HG02973 (cell line): Measurements from ENCODE around the gene SCYL3.

Experiments used
- ATAC-seq: cut with Tn5 transposase; IDR thresholded peaks from one replicate; pipeline ENCODE4 v1.9.1; 2021; ENCODE audit warnings: moderate library complexity; ENCODE audit not compliant: unreplicated experiment

The SCYL3 gene

DNA sequence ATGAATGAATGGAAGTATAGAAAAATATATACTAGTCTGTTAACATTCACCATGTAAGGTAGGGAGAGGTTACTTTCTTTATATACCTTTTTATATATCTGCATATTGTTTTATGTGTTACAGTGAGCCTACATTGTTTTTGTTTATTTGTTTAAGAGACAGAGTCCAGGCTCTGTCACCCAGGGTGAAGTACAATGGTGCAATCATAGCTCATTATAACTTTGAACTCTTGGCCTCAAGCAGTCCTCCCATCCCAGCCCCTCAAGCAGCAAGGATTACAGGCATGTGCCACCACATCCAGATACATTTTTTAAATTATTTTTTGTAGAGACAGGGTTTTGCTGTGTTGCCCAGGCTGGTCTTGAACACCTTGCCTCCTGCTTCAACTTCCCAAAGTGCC is 7.4 kb upstream of the SCYL3 start:
- no peak for ATAC-seq

DNA sequence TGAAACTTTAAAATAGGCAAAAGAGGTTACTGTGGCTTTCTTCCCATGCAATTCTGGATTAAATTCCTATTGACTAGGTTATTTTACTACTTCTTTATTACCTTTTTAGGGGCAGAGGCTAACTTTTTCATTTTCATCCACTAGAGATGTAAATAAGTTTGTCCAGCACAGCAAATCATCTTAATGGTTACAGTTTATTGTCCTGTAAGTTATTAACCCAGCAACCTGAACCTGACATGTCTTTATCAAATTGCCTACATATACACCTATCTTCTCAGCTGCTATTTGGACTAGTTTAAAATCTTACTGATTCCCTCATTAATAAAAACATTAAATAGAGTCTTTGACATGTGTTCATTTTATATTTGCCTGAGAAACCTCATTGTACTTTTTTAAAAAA is 6.9 kb upstream of the SCYL3 start:
- ATAC-seq: no peak

DNA sequence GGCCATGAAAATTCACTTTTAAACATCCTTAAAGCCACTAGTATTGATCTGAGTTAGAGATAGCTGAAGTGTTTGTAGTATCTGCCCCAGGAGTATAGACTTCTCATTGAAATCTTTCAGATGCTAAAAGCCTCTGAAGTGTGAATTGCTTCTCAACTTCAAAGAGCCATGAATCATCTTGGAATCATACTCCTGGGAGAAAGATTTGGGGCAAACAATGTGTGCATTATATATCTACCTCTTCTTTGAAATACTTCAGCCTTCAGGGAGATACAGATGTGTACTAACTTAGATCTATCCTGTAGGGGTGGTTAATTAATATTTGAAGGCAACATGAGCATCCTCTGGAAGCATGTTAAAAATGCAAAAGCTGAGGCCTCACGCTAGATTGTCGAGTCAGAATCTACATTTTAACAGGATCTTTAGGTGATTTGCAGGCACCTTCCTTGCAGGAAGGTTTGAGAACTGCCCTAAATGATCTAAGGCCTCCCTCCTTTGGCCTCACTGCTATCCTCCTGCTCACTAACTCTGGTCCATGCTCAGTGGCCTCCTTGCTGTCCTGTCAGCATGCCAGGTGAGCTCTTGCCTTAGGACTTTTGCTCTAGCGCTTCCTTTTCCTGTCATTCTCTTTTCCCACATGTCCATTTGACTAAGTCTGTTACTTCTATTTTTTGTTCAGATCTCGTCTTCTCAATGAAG is 6.0 kb upstream of the SCYL3 start:
- no peak for ATAC-seq

DNA sequence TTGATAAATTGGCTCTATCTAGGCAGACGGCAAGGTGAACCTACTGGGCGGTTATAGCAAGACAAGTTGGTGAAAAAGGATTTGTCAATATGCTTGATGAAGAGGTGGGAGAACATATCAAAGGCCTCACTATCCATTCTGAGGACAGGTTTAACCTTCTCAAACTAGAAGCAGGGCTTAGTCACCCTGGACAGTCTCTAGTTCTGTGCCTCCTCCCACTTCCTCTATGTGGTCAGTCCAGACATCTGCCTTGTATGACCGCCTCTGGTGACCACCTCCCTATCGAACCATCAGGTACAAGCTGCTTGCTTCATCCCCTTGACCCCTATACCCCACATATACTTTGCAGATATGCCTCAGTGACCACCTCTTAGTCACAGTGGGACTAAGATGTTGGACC is 2.3 kb upstream of the SCYL3 start:
- no peak for ATAC-seq

DNA sequence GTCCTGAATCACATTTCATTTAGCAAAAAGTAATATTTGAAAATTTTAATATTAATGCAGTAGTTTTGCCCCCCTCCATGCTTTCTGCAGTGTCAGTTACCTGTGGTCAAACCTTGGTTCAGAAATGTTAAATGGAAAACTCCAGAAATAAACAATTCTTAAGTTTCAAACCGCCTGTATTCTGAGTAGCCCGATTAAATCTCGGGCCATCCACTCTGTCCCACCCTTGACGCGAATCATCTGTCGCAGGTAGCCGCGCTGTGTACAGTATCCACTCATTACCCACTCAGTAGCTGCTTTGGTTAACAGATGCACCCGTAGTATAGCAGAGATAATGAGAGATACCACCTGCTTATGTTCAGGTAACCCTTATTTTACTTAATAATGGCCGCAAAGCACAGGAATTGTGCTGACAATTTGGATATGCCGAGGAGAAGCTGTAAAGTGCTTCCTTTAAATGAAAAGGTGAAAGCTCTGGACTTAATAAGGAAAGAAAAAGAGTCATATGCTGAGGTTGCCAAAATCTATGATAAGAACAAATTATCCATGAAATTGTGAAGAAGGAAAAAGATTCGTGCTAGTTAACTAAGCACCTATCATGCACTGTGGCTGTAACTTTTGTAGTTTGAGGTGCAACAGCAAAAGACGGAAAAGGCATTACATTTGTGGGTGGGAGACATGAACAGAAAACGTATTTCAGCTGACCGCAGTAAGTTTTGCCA is 889 bp upstream of the SCYL3 start:
- no peak for ATAC-seq

DNA sequence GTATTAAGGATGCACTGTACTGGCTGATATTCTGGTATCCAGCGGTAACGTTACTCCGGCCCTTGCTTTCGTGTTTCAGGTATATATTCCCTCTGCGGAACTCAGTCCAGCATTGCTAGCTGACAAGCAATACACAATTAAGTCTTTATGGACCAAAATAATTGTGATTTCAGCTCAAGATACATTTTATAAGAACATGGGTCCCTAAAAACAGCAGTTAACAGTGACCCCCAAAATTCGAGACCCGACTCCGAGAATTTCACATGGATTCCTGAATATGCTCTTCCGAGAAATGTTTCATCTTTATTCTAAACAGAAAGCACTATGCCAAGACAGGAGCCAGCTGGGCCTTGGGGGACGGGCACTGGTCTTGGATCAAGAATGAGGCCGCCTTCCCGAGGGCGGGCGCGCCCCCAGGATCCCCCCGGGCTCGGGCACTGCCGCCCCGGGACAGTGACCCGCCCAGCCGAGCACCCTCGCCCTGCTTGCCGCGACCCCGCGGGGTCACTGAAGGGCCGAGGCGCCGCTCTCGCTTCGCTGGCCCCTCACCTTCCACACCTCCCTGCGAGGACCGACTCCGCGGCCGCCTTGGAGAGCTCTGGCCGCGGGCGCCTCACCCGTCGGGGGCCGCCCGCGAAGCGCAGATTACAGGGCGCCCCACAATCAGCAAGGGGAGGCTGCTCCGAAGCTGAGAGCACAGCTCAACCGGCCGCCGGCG is 610 bp downstream of the SCYL3 start:
- ATAC-seq: peak; percentile 6

DNA sequence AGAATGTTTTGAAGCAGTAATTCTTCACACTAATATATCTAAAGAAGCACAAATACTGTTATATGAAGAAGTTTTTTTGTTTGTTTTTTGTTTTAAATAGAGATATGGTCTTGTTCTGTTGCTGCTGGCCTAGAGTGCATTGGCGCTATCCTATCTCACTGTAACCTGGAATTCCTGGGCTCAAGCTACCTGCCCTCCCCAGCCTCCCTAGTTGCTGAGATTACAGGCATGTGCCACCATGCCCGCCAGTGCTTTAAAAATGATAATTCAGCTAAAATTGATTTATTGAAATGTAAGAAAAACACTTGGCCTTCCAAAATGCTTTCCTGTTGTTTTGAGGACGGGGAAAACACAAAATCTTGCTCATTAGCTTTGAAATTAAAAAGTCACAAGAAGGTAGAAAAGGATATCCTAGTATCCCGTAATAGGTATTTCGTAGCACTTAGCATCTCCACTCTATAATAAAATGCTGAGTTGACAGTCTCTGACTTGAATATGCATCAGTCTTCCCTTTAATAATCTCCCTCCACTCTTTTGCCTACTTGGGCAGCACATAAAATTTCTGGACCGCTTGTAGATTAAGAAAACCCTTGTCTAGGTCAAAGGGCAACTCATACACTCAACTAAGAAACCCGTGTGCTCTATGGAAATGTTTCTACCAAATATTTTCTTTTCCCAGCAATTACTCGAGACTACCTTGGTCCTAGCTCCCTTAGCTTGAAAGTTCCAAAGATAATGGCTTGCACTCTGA is 1.3 kb downstream of the SCYL3 start:
- ATAC-seq: no peak

DNA sequence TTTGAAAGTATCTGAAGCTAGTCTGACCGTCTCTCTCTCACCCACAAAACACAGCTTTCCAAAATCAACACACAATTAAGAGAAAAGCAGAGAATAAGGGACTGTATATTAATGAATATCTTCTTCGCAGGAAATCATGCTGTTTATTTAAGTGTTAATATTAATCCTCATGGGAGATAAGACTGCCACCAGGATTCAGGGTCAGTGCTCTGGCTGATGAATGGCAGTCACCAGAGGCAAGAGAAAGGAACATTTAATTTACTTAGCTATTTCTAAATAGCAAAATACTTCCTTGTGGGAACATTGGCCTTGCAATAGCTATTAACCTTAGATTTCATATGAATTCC is 2.2 kb downstream of the SCYL3 start:
- ATAC-seq: no peak

DNA sequence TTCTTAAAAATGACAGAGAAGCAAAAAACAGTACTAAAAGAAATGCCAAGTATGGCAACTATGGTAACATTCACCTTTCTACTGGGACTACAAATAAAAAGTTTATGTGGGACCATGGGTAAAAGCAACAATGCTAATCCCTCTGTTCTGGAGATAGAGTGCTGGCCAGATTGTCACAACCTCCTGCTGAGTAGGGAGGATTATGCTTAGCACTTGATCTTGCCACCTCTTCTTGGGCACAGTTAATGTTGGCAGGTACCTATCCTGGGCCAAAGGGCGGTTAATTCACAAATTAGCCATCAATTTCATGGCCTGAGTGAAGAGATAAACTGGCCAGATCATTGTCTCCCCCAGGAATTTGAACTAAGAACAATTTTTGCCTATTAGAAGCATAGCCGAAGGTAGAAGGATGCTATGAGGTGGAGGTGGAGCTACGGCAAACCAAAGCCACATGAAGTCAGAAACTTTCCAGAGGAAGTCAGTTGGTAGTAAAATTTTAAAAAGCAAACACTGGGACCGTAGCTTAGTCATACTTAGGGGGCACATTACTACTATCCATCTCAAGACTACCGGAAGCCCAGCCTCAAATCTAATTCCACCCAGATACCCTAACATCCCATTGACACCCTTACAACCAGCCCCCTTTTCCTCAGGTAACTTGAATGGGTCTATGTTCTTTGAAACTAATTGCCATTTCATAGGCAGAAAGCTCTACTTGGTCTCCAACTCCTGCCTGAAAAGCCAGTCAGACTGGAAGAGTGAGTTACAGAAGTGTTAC is 2.7 kb downstream of the SCYL3 start:
- no peak for ATAC-seq

DNA sequence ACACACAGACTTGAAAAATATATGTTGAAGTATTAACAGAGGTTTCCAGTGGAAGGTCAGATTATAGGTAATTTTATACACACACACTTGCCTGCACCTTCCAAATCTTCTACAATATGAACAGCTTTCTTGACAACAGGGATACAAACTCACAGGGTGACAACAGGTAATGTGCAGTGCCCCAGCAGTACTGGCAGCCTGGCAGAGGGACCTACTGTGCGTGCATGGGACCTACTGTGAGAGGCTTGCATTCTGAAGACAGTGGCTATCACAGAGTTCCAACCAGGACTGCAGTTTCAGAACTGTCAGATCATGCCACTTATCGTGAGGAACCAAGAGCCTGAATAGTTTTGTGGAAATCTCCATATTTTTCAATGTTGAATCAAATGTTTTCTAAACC is 3.8 kb downstream of the SCYL3 start:
- ATAC-seq: no peak

DNA sequence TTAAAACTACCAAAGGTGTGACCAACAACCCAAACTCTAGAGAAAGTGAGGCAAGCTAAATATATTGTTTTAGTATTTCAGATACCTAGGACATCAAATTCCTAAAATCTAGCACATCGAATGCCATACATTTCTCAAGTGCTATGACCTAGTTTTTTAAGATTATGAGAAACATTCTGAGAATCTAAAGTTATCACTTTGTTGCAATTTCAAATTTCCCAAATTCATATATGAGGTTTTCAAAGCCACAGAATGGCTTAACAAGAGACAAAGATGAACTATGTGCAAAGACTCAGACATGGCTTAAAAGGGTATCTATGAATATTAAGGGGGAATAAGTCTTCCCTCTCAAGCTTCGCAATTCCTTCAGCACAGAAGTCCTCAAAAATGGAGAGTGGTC is 6.8 kb downstream of the SCYL3 start:
- ATAC-seq: no peak

DNA sequence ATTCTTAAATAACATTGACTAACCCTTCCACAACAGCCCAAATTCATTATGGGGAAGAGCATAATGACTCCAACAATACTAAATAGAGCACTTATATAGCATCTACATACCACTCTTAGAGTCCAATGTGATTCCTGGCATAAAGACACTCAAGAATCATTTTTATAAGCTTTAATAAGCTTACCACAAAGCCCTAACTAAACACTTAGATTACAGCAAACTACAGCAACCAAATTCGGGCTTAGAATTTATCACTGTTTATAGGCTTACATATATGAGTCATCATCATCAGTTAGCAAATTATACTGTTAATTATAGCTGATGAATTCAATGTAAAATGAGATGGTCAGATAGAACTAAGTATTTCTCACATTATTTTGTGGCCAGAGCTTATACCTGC is 7.3 kb downstream of the SCYL3 start:
- ATAC-seq: no peak

DNA sequence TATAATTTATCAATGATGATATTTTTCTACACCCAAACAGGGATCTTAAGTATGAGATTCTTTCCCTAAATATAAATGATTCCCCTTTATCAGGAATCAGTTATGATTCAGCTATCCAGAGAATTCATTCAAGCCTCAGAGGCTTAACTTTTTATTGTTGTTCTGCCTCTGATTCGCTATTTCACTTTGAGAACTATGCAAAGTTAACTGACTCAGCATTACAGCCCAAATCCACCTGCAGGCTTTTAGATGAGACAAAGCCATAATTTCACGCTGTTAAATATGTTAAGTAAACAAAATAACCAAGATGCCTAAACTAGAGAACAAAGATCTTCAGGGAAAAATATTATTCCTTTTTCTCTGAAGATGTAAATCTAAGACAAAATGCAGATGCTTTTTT is 8.5 kb downstream of the SCYL3 start:
- ATAC-seq: no peak

DNA sequence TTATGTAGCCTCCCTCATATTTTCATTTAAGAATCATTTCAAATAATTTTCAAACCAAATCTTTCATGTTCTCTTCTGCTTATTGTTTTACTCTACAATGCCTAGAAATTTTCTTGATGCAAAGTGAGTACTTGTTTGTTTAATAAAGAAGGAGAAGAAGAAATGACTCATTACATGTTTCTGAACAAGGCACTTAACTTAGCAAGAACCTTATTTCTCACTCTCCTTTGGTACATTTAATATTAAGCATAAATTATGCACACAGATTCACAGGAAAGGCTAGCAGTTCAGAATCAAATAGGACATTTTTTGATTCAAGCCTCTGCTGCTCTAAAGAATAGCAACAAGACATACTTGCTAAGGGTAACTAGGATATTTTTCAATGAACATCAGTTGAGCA is 9.1 kb downstream of the SCYL3 start:
- no peak for ATAC-seq

DNA sequence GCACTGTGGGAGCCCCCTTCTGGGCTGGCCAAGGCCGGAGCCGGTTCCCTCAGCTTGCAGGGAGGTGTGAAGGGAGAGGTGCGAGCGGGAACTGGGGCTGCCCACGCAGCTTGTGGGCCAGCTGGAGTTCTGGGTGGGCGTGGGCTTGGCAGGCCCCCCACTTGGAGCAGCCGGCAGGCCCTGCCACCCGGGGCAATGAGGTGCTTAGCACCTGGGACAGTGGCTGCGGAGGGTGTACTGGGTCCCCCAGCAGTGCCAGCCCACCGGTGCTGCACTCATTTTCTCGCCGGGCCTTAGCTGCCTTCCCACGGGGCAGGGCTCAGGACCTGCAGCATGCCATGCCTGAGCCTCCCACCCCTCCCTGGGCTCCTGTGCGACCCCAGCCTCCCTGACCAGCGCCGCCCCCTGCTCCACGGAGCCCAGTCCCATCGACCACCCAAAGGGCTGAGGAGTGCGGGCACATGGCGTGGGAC is 11.6 kb downstream of the SCYL3 start:
- no peak for ATAC-seq

DNA sequence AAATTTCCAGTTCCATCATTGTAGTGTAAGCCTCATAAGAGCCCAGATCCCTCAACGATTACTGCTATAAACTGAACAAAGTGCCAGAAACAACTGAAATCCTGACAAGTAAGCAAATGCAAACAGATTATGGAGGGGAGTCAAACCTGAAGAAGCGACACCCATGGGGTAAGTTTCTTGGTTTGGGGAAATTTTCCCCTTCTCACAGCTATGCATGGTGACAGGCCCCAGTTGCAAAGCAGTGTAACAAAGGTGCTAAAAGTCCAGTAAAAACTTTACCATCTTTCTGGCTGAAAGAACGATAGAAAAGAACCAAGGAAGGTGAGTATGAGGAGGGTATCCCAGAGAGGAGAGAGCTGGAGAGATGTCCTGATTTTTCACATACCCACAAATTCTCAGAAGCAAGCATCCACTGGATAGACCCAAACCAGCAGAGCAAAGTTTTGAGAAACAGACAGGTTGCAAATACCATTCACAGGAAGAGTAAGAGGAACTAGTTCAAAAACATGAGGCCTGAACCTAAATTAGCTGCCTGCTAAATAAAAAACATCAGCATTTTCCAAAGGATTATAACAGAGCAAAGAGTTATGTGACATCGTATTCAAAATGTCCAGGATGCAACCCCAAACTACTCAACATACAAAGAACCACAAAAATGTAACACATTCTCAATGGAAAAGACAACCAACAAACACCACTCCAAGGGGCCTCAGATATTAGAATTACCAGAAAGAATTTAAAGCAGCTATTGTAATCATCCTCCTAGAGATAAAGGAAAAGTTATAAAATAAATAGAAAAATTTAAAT is 14.5 kb downstream of the SCYL3 start:
- no peak for ATAC-seq

DNA sequence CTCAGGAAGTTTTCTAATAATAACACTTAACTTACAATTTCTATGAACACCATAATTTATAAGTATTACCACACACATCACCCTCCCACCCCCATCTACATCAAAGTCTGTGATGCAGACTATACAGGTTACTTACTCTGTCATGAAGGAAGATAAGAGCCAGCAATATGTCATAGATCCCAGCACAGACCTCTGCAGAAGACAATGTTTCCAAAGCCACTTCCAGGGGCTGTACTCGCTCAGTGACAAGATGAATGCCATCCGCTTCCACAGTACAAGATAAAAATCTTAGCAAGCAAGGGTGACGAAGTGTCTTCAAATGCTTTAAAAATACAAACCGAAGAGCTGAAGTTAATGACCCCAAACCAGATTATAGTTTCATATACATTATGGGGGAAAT is 15.2 kb downstream of the SCYL3 start:
- ATAC-seq: no peak

DNA sequence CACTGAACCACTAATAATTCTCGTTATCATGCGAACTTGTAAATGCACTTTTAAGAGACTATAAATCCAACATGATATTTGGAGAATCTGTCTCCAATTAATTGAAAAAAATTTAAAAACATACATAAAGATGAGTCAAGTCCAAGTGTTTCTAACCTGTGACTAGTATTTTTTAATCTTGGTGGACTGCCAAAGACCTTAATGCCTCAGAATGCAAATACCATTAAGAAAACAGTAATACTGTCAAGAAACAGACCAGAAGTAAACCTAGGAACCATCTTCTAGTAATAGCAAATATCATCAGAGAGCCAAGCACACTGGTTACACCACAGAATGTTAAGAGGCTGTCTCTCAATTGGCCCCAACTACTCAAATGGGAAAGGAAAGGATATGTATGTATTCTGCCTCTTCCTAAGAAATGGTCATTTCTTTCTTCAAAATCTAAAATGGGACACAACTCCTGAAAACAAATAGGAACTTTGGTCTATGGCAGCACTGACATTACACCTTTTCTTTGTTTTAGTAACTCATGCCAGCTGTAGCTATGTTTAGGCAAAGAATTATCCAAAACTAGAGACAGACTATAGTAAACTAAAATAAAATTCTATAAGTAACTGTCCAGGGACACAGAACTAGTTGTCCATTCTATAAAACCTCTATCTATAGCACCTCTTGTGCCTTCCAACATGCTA is 15.8 kb downstream of the SCYL3 start:
- ATAC-seq: no peak

DNA sequence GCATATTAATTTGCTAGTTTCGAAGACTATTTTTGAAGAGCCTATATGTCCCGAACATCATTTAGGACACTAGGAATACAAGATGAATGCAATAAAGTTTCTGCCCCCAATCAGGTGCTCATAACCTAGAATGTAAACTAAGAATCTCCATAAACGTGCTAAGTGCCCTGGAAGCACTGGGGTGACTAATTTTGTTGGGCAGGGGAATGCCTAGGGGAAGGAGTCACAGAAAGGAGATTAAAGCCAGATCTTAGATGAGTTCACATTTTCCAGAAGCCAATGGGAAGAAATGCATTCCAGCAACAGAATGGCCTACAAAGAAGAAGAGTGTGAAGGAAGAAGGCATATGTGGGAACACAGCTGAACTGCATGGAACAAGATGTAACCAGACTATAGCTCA is 19.5 kb downstream of the SCYL3 start:
- ATAC-seq: no peak
